Loucy (cell line): ENCODE measurements around the gene THOP1.

ENCODE experiments used
- H2AFZ ChIP-seq: fragments of 200-600 bp; sonication (generic); 2 replicates; pipeline ENCODE4 v1.6.0; 2016; ENCODE audit warnings: antibody characterized with exemption, mild to moderate bottlenecking, low read length, moderate library complexity
- H3F3A ChIP-seq: fragments of 200-600 bp; 2 replicates; pipeline ENCODE4 v1.6.0; 2016; ENCODE audit warnings: antibody characterized with exemption, low read depth, mild to moderate bottlenecking
- H3K27me3 ChIP-seq: fragments of 200-600 bp; sonication (generic); 2 replicates; pipeline ENCODE4 v1.6.1; 2014; ENCODE audit warnings: low read length, mild to moderate bottlenecking; ENCODE audit not compliant: insufficient read depth, poor library complexity, severe bottlenecking
- H3K36me3 ChIP-seq: fragments of 200-600 bp; sonication (generic); 2 replicates; pipeline ENCODE4 v1.6.1; 2016; ENCODE audit warnings: low read length; ENCODE audit not compliant: insufficient read depth
- H3K4me1 ChIP-seq: fragments of 200-600 bp; sonication (generic); 2 replicates; pipeline ENCODE4 v1.5.1; 2014; ENCODE audit warnings: low read length, mild to moderate bottlenecking; ENCODE audit not compliant: insufficient read depth, poor library complexity, severe bottlenecking
- H3K4me2 ChIP-seq: fragments of 200-600 bp; sonication (generic); 2 replicates; pipeline ENCODE4 v1.6.0; 2014; ENCODE audit warnings: antibody characterized with exemption, low read length, low read depth, mild to moderate bottlenecking; ENCODE audit not compliant: poor library complexity, severe bottlenecking
- H3K4me3 ChIP-seq: fragments of 200-600 bp; sonication (generic); 2 replicates; pipeline ENCODE4 v1.5.1; 2014; ENCODE audit warnings: low read length, mild to moderate bottlenecking, mixed read lengths; ENCODE audit not compliant: poor library complexity, severe bottlenecking
- H3K79me2 ChIP-seq: fragments of 200-600 bp; sonication (generic); 2 replicates; pipeline ENCODE4 v1.6.1; 2014; ENCODE audit warnings: low read length; ENCODE audit not compliant: insufficient read depth
- H3K9ac ChIP-seq: fragments of 200-600 bp; sonication (generic); 2 replicates; pipeline ENCODE4 v1.6.0; 2014; ENCODE audit warnings: mild to moderate bottlenecking, low read depth, low read length, moderate library complexity; ENCODE audit not compliant: poor library complexity, severe bottlenecking
- H3K9me2 ChIP-seq: fragments of 200-600 bp; sonication (generic); replicated peaks from 2 replicates; pipeline ENCODE4 v1.6.1; 2016; ENCODE audit warnings: low read depth, low read length, mixed read lengths
- H3K9me3 ChIP-seq: fragments of 200-600 bp; sonication (generic); 2 replicates; pipeline ENCODE4 v1.6.1; 2014; ENCODE audit warnings: mild to moderate bottlenecking, antibody characterized with exemption, low read length, low read depth; ENCODE audit not compliant: insufficient read depth
- H4K20me1 ChIP-seq: fragments of 200-600 bp; sonication (generic); 2 replicates; pipeline ENCODE4 v1.6.0; 2014; ENCODE audit warnings: antibody characterized with exemption, low read length, mild to moderate bottlenecking; ENCODE audit not compliant: insufficient read depth, poor library complexity, severe bottlenecking
- EZH2phosphoT487 ChIP-seq: fragments of 200-600 bp; IDR thresholded peaks from 2 replicates; pipeline ENCODE4 v1.6.1; 2018; ENCODE audit warnings: antibody characterized with exemption, mild to moderate bottlenecking, moderate library complexity, borderline replicate concordance
- TF ChIP-seq, protein P1 (sequence below): fragments of 200-600 bp; sonication (generic); conservative IDR thresholded peaks from 2 replicates; pipeline ENCODE4 v1.5.1; 2014; ENCODE audit warnings: mild to moderate bottlenecking, antibody characterized with exemption, low read length

Gene THOP1

DNA sequence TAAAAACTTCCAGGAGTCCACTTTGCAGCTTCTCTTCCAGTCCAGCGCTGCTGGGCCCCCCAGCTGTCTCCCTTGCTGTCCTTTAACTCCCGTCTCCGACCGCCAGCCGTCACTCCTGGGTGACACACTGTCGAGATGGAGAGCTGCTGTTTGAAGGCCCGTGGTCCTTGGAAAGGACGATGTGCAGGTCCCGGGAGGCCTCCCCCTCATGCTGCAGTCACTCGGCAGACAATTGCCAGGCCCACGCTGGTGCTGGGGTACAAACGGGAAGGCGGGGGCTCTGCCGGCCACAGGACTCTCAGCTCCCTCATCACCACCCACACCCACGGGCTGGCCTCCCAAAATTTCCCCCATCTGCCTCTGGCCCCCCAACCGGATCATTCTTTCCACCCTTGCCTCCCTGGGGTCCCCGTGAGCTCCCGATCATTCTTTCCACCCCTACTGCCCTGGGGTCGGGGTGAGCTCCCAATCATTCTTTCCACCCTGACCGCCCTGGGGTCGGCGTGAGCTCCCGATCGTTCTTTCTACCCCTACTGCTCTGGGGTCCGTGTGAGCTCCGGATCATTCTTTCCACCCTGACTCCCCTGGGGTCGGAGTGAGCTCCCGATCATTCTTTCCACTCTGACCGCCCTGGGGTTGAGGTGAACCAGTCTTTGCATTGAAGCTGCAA, 18.3 kb downstream of the THOP1 start:
- no peaks in the 10 kb centered on the region for H3K4me1 ChIP-seq
- H3K9me2 ChIP-seq = no peaks in the 10 kb centered on the region
- no peak for TF ChIP-seq EZH2phosphoT487
- TF ChIP-seq, protein P1, sequence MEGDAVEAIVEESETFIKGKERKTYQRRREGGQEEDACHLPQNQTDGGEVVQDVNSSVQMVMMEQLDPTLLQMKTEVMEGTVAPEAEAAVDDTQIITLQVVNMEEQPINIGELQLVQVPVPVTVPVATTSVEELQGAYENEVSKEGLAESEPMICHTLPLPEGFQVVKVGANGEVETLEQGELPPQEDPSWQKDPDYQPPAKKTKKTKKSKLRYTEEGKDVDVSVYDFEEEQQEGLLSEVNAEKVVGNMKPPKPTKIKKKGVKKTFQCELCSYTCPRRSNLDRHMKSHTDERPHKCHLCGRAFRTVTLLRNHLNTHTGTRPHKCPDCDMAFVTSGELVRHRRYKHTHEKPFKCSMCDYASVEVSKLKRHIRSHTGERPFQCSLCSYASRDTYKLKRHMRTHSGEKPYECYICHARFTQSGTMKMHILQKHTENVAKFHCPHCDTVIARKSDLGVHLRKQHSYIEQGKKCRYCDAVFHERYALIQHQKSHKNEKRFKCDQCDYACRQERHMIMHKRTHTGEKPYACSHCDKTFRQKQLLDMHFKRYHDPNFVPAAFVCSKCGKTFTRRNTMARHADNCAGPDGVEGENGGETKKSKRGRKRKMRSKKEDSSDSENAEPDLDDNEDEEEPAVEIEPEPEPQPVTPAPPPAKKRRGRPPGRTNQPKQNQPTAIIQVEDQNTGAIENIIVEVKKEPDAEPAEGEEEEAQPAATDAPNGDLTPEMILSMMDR = no peak
- no peak overlapping the region for H2AFZ ChIP-seq
- H3K9me3 ChIP-seq = no peaks in the 10 kb centered on the region
- no peaks in the 10 kb centered on the region for H3F3A ChIP-seq
- H3K4me2 ChIP-seq = no peak overlapping the region
- no peak overlapping the region for H3K4me3 ChIP-seq
- H3K9ac ChIP-seq = no peak overlapping the region
- peaks cover 41% of the 10 kb centered on the region; the same call in 1 of the 2 replicates for H3K36me3 ChIP-seq
- H3K79me2 ChIP-seq = no peaks in the 10 kb centered on the region
- H3K27me3 ChIP-seq = no peaks in the 10 kb centered on the region
- H4K20me1 ChIP-seq = no peaks in the 10 kb centered on the region

DNA sequence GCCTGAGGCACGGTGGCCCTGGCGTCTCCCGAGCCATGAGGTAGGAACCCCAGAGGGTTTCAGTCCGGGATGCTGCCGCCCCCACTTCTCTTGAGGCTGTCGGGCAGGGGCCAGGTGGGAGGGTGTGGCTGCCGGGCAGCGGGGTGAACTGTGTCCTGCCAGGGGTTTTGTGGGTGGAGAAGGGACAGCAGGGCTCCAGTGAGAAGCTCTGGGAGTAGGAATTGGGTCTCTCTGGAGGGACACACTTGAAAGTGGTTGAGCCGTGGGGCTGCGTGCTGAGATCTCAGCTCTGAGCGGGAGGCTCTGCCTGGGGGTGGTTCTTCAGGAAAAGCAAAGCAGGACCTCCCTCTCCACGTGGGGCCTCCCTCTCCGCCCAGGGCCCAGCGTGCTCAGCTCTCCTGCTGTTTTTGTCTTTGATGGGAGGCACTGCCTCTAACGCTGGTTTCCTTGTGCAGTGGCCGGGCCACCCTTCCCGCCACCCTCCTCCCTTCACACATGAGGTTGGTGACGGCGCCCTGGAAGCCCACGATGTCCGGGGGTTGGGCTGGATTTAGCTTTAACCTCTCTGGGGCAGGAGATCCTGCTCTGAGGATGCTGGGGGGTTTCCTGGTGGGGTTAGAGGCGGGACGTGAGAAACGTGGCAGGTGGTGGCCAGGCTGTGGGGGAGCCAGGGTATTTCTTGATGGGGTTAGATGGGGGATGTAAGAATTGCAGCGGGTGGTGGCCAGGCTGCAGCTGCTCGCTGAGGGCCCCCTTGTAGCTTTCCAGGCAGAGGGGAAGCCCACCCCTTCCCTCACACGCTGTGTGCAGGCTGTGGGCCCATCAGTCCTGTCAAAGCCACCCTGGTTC, 19.1 kb downstream of the THOP1 start:
- H3K9me2 ChIP-seq = no peaks in the 10 kb centered on the region
- no peaks in the 10 kb centered on the region for H3F3A ChIP-seq
- H4K20me1 ChIP-seq = no peaks in the 10 kb centered on the region
- no peaks in the 10 kb centered on the region for H3K79me2 ChIP-seq
- no peak overlapping the region for H3K9ac ChIP-seq
- H3K4me3 ChIP-seq = no peak overlapping the region
- H2AFZ ChIP-seq = no peak overlapping the region
- no peak overlapping the region for H3K4me2 ChIP-seq
- no peaks in the 10 kb centered on the region for H3K9me3 ChIP-seq
- H3K27me3 ChIP-seq = no peaks in the 10 kb centered on the region
- no peaks in the 10 kb centered on the region for H3K4me1 ChIP-seq
- no peak for TF ChIP-seq EZH2phosphoT487
- TF ChIP-seq, protein P1 = no peak
- peaks cover 49% of the 10 kb centered on the region; the same call in 1 of the 2 replicates for H3K36me3 ChIP-seq

DNA sequence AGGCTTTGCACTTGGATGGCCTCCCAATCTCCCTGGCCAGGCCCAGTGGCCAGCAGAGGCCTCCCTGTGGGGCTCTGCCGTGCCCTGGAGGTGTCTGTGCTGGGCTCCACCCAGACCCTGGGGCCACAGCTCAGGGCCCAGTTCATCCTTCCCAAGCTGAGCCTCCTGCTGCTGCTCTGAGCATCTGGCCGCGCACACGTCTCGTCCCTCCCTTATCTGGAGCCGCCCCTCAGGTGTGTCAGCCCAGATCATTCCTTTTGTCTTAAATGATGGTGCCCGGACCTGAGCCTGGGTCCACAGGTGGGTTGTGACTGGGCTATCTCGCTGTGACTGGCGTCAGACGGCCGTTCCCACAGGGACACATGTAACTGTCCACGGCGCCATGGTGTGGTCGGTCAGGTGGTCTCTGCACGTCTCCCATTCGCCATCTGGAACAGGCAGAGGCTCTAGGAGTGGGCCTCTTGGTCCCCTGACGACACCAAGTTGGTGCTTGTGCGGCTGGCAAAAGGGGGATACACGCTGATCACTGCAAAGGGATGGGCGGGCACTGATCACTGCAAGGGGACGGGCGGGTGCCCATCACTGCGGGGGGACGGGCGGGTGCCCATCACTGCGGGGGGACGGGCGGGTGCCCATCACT, 20.1 kb downstream of the THOP1 start:
- H3K36me3 ChIP-seq = peaks cover 56% of the 10 kb centered on the region; the same call in 1 of the 2 replicates
- H4K20me1 ChIP-seq = no peaks in the 10 kb centered on the region
- H3K4me1 ChIP-seq = no peaks in the 10 kb centered on the region
- H3K4me2 ChIP-seq = no peak overlapping the region
- H2AFZ ChIP-seq = no peak overlapping the region
- H3K9me2 ChIP-seq = no peaks in the 10 kb centered on the region
- no peaks in the 10 kb centered on the region for H3K27me3 ChIP-seq
- TF ChIP-seq EZH2phosphoT487 = no peak
- TF ChIP-seq, protein P1 = no peak
- no peaks in the 10 kb centered on the region for H3F3A ChIP-seq
- H3K9me3 ChIP-seq = no peaks in the 10 kb centered on the region
- H3K9ac ChIP-seq = no peak overlapping the region
- no peaks in the 10 kb centered on the region for H3K79me2 ChIP-seq
- no peak overlapping the region for H3K4me3 ChIP-seq
